ENCODE data around the gene MAP3K10.
"Not testable (repeated sequence)": the region's sequence is repeated elsewhere in the genome, so short reads cannot be mapped to it uniquely, and the experiment has no call there.

Gene MAP3K10

GRCh38 chr19:40162104-40162503, 29.1 kb upstream of the MAP3K10 start:
- Mint-ChIP-seq H3K27ac (no peak overlapping the region), H3K36me3 (ENCODE audit: low read depth) (no peaks in the 10 kb centered on the region), H3K4me3 (no peak overlapping the region), H3K9me3 (no peaks in the 10 kb centered on the region), H3K4me1 (ENCODE audit: low read depth) (peaks cover 3% of the 10 kb centered on the region), H3K27me3 (ENCODE audit: low read depth) (no peaks in the 10 kb centered on the region)
- no peak for DNase-seq (ENCODE audit: low spot score)

GRCh38 chr19:40163541-40164129, 27.6 kb upstream of the MAP3K10 start:
- Mint-ChIP-seq H3K27me3 (ENCODE audit: low read depth) (no peaks in the 10 kb centered on the region), H3K36me3 (ENCODE audit: low read depth) (no peaks in the 10 kb centered on the region), H3K9me3 (no peaks in the 10 kb centered on the region), H3K27ac (peak overlapping the region; percentile 55), H3K4me3 (no peak overlapping the region), H3K4me1 (ENCODE audit: low read depth) (peaks cover 3% of the 10 kb centered on the region)
- DNase-seq (ENCODE audit: low spot score) = no peak

GRCh38 chr19:40165362-40165937, 25.8 kb upstream of the MAP3K10 start:
- Mint-ChIP-seq H3K4me3 (no peak overlapping the region), H3K27ac (no peak overlapping the region), H3K36me3 (ENCODE audit: low read depth) (no peaks in the 10 kb centered on the region), H3K4me1 (ENCODE audit: low read depth) (peaks cover 3% of the 10 kb centered on the region), H3K27me3 (ENCODE audit: low read depth) (no peaks in the 10 kb centered on the region), H3K9me3 (no peaks in the 10 kb centered on the region)
- peak; percentile 37 for DNase-seq (ENCODE audit: low spot score)

- H3K36me3 Mint-ChIP-seq (ENCODE audit: low read depth); H3K4me1 Mint-ChIP-seq (ENCODE audit: low read depth); H3K9me3 Mint-ChIP-seq; H3K27me3 Mint-ChIP-seq (ENCODE audit: low read depth); DNase-seq (ENCODE audit: low spot score); H3K27ac Mint-ChIP-seq; H3K4me3 Mint-ChIP-seq: not testable (repeated sequence)
Observed at GRCh38 chr19:40169482-40170302, 21.5 kb upstream of the MAP3K10 start.

GRCh38 chr19:40170303-40170989, 20.8 kb upstream of the MAP3K10 start:
- not testable (repeated sequence) for H3K36me3 Mint-ChIP-seq (ENCODE audit: low read depth); H3K4me1 Mint-ChIP-seq (ENCODE audit: low read depth); H3K27ac Mint-ChIP-seq; DNase-seq (ENCODE audit: low spot score); H3K9me3 Mint-ChIP-seq; H3K4me3 Mint-ChIP-seq; H3K27me3 Mint-ChIP-seq (ENCODE audit: low read depth)

- not testable (repeated sequence) for H3K4me3 Mint-ChIP-seq, H3K27ac Mint-ChIP-seq, H3K9me3 Mint-ChIP-seq
Observed at GRCh38 chr19:40171293-40171692, 19.9 kb upstream of the MAP3K10 start.

GRCh38 chr19:40174092-40174491, 17.1 kb upstream of the MAP3K10 start:
- no peak for DNase-seq (ENCODE audit: low spot score)
- no peaks in the 10 kb centered on the region for H3K9me3 Mint-ChIP-seq
- H3K4me1 Mint-ChIP-seq (ENCODE audit: low read depth) = no peaks in the 10 kb centered on the region
- H3K27ac Mint-ChIP-seq = no peak overlapping the region
- no peaks in the 10 kb centered on the region for H3K36me3 Mint-ChIP-seq (ENCODE audit: low read depth)
- no peaks in the 10 kb centered on the region for H3K27me3 Mint-ChIP-seq (ENCODE audit: low read depth)
- H3K4me3 Mint-ChIP-seq = no peak overlapping the region

More at GRCh38 chr19:40171293-40171692, 19.9 kb upstream of the MAP3K10 start:
- H3K4me1 Mint-ChIP-seq (ENCODE audit: low read depth); DNase-seq (ENCODE audit: low spot score); H3K27me3 Mint-ChIP-seq (ENCODE audit: low read depth); H3K36me3 Mint-ChIP-seq (ENCODE audit: low read depth): not testable (repeated sequence)

GRCh38 chr19:40175820-40176219, 15.4 kb upstream of the MAP3K10 start:
- Mint-ChIP-seq H3K27me3 (ENCODE audit: low read depth) (no peaks in the 10 kb centered on the region), H3K4me3 (no peak overlapping the region), H3K4me1 (ENCODE audit: low read depth) (no peaks in the 10 kb centered on the region), H3K9me3 (no peaks in the 10 kb centered on the region), H3K36me3 (ENCODE audit: low read depth) (no peaks in the 10 kb centered on the region), H3K27ac (no peak overlapping the region)
- no peak for DNase-seq (ENCODE audit: low spot score)

- no peak overlapping the region for H3K27ac Mint-ChIP-seq
Observed at GRCh38 chr19:40177286-40178070, 13.7 kb upstream of the MAP3K10 start.

GRCh38 chr19:40178756-40179155, 12.5 kb upstream of the MAP3K10 start:
- H3K27me3 Mint-ChIP-seq (ENCODE audit: low read depth) = no peaks in the 10 kb centered on the region
- H3K27ac Mint-ChIP-seq = no peak overlapping the region
- no peak for DNase-seq (ENCODE audit: low spot score)
- H3K36me3 Mint-ChIP-seq (ENCODE audit: low read depth) = no peaks in the 10 kb centered on the region
- no peak overlapping the region for H3K4me3 Mint-ChIP-seq
- H3K4me1 Mint-ChIP-seq (ENCODE audit: low read depth) = no peaks in the 10 kb centered on the region
- H3K9me3 Mint-ChIP-seq = no peaks in the 10 kb centered on the region

More at GRCh38 chr19:40177286-40178070, 13.7 kb upstream of the MAP3K10 start:
- Mint-ChIP-seq H3K9me3 (no peaks in the 10 kb centered on the region), H3K4me1 (ENCODE audit: low read depth) (no peaks in the 10 kb centered on the region), H3K4me3 (no peak overlapping the region), H3K36me3 (ENCODE audit: low read depth) (no peaks in the 10 kb centered on the region), H3K27me3 (ENCODE audit: low read depth) (no peaks in the 10 kb centered on the region)
- DNase-seq (ENCODE audit: low spot score) = no peak

GRCh38 chr19:40184273-40184672, 7.0 kb upstream of the MAP3K10 start:
- H3K36me3 Mint-ChIP-seq (ENCODE audit: low read depth) = no peaks in the 10 kb centered on the region

GRCh38 chr19:40191836-40192646, 815 bp downstream of the MAP3K10 start:
- Mint-ChIP-seq H3K4me3 (peak overlapping the region; percentile 60), H3K27ac (peak overlapping the region; percentile 26), H3K4me1 (ENCODE audit: low read depth) (peaks cover 20% of the 10 kb centered on the region), H3K36me3 (ENCODE audit: low read depth) (no peaks in the 10 kb centered on the region), H3K9me3 (no peaks in the 10 kb centered on the region), H3K27me3 (ENCODE audit: low read depth) (no peaks in the 10 kb centered on the region)
- DNase-seq (ENCODE audit: low spot score) = peak; percentile 21

More at GRCh38 chr19:40184273-40184672, 7.0 kb upstream of the MAP3K10 start:
- H3K4me3 Mint-ChIP-seq = no peak overlapping the region
- no peak overlapping the region for H3K27ac Mint-ChIP-seq
- no peaks in the 10 kb centered on the region for H3K27me3 Mint-ChIP-seq (ENCODE audit: low read depth)
- DNase-seq (ENCODE audit: low spot score) = no peak
- no peaks in the 10 kb centered on the region for H3K9me3 Mint-ChIP-seq
- H3K4me1 Mint-ChIP-seq (ENCODE audit: low read depth) = peaks cover 2% of the 10 kb centered on the region
